GM18519 (cell line): ENCODE data around the gene SOWAHC.
"Not testable (repeated sequence)": the region's sequence is repeated elsewhere in the genome, so short reads cannot be mapped to it uniquely, and the experiment has no call there.

Experiments used
- ATAC-seq: cut with Tn5 transposase; IDR thresholded peaks from one replicate; pipeline ENCODE4 v1.9.1; 2021; ENCODE audit warnings: mild to moderate bottlenecking, moderate library complexity; ENCODE audit not compliant: unreplicated experiment, low FRiP score

Gene SOWAHC

GRCh38 chr2:109613922-109614714 is at the start of gene SOWAHC, which contains the start of gene SEPTIN10:
TSS of gene SOWAHC (plus strand) at chr2:109614364. CDS start at chr2:109614490, 126 bp downstream.
TSS of gene SEPTIN10 (minus strand) at chr2:109613966. CDS start at chr2:109613827, 139 bp downstream.
- ATAC-seq: peak; percentile 46

DNA sequence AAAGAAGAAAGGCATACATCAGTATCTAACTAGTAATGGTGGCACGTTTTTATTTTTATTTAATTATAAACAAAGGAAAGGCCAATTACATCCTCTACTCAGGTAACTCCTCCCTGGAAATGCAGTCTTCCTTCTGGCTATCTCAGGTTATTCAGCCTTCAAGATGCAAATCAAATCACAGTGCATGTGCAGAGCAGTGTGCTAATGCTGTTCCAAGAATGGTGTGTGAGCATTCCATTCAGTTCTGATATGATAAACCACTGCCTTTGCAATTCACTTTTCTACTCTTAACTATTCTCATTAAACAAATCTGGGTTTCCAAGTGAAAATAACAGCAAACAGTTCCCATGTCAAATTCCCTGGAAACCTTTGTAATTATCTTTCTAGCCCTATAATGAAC is 38.8 kb upstream of the SOWAHC start:
- ATAC-seq: no peak

DNA sequence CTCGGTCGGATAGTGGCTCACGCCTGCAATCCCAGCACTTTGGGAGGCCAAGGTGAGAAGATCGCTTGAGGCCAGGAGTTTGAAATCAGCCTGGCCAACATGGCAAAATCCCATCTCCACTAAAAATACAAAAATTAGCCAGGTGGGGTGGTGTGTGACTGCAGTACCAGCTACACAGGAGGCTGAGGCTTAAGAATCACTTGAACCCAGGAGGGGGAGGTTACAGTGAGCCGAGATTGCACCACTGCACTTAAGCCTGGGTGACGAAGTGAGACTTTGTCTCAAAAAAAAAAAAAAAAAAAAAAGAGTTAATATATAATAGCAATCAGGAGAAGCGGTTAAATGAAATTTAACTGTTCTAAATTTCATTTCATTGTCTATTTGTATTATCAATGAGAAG is 36.5 kb upstream of the SOWAHC start:
- ATAC-seq: not testable (repeated sequence)

GRCh38 chr2:109582928-109583895 is 31.0 kb upstream of the SOWAHC start:
- ATAC-seq: peak; percentile 61

DNA sequence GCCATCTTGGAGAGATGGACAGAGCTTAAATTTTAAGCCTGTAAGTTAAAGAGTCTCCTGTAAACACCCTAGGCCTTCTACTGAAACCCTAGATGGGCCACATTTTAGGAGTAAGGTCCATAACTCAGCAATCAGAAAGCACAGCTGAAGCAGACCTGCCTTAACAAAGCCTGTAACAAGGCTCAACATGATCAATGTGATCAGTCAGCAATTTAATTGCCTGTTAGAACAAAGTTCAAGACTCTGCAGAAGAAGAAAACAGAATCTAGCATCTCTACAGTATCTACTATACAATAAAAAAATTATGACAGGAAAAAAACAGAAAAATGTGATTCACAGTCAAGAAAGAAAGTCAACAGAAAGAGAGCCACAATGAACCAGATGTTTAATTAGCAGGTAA is 27.5 kb upstream of the SOWAHC start:
- ATAC-seq: no peak

DNA sequence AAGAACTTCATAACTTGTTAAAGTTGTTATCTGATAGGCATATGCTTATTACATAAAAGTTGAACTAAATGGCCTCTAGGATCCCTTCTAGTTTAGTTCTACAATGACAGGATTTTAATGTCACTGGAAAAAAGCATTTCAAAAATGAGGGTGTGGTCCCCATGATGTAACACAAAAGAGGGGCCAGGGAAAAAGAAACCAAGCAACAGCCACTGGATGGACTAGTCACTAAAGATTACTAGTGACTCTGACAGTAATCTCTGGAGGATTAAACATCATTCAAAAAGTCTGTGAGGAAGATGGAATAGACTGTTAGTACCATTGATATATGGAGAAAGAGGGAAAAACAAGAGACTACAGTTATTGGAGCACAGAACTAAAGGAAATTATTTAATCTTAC is 23.0 kb upstream of the SOWAHC start:
- ATAC-seq: no peak

DNA sequence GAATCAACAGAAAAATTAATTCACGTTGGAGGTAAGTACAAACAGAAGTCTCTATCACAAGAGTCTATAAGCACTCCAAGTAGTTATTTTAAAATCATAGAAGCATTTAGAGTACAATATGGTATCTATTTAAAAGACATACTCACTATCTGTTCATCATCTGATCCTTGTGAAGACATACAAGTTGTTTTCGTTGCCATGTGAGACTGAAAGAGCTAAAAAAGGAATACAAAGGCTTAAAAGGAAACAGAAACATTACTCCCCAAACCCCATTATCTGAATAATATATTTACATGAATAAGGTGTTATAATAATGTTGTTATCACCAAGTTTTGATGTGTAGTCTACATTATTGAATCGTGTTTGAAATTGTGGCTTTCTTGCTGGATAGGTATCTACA is 21.3 kb upstream of the SOWAHC start:
- ATAC-seq: no peak

GRCh38 chr2:109594246-109594885 is 19.8 kb upstream of the SOWAHC start:
- ATAC-seq: no peak

DNA sequence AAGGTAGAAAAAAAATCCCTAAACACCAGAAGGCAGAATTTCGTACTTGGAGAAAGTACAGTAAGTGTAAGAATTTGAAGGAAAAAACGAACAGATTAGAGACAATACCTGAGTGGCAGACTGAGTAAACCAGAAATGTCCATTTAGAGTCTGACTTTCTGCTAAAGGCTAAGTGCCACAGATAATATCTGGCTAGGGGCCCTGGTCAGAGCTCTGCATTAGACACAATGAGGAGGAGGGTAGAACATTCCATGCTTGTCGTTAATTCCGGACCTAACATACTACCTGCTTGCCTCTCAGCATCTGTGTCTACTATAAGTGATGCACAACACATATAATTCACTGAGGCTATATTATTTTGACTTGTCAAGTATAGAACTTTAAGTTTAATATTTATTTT is 18.5 kb upstream of the SOWAHC start:
- ATAC-seq: no peak

GRCh38 chr2:109597283-109597682 is 16.9 kb upstream of the SOWAHC start:
- no peak for ATAC-seq

- ATAC-seq: no peak
Observed at GRCh38 chr2:109601783-109602182, 12.4 kb upstream of the SOWAHC start.

GRCh38 chr2:109602617-109603188 is 11.5 kb upstream of the SOWAHC start:
- no peak for ATAC-seq

GRCh38 chr2:109604597-109604996 is 9.6 kb upstream of the SOWAHC start:
- ATAC-seq: no peak

DNA sequence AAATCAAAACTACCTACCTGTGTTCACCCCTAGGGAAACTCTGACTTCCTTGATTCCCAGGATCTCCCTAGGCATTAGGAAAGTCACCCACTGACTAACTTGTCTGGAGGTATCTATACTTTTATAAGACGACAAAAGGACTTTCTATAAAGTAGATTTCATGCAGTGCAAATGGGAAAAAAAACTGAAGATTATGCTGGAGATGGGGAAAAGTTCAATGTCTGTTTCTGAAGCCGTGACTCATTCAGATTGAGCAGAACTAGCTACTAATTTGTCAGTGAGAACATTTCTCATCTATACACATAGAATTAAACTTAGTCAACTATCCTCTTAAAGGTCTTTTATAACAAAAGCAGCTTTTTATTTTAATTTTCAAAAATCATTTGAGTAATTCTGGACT is 6.4 kb upstream of the SOWAHC start:
- no peak for ATAC-seq

- no peak for ATAC-seq
Observed at GRCh38 chr2:109609352-109610024, 4.7 kb upstream of the SOWAHC start.

DNA sequence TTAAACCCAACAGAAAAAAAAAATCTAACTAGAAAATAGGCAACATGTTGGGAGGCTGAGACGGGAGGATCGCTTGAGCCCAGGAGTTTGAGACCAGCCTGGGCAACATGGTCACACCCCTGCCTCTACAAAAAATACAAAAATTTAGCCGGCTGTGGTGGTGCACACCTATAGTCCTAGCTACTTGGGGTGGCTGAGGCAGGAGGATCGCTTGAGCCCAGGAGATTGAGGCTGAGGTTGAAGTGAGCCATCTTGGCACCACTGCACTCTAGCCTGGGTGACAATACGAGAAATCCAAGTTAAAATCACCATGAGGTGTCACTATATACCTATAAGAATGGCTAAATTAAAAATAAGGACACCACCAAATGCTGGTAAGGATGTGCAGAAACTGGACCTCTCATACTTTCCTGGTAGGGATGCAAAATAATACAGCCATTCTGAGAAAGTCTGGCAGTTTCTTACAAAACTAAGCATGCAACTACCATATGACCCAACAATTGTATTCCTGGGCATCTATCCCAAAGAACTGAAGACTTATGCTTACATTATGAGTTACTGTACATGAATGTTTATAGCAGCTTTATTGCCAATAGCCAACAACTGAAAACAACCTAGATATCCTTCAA is 2.6 kb upstream of the SOWAHC start:
- no peak for ATAC-seq

GRCh38 chr2:109613081-109613921 is 863 bp upstream of the SOWAHC start:
- peak; percentile 16 for ATAC-seq
